ENCODE results near the gene C2CD2. TPM values are rescaled to one million over a fixed set of nuclear protein-coding genes. Genes with fewer than 3 reads are reported as not detected.

C2CD2 gene
- total and polyA plus RNA-seq, 2 donors (not counting 3 experiments of a cell fraction or from before 2014, with no cell fraction given) = 32.6 to 41.2 TPM

DNA sequence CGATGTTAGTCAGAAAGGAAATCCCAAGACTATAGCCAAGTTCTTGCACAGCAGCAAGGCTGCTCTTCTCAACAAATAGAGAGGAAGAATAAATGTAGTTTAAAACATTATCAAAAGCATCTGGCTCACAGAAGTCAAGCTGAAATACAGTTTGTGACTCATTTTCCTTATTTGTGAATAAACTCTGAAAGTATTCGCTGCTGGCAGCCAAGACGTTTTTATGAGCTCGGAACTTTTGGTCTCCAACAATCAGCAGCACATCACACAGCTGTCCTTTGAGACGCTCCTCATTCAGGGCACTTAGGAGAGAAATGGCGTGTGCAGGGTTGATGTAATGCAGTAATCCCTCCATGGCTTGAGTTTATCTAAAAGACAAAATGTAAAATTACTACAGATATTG is 39.9 kb upstream of the C2CD2 start:
- Histone ChIP-seq H3K79me2 (ENCODE audit: control insufficient read depth, insufficient read depth, low read length) (no peaks in the 10 kb centered on the region), H2AFZ (ENCODE audit: low read depth, low read length) (no peak overlapping the region), H3K9me3 (replicated peaks; ENCODE audit: control insufficient read depth, insufficient read depth, low read length) (no peaks in the 10 kb centered on the region), H3K9me1 (replicated peaks; ENCODE audit: control insufficient read depth, extremely low read depth, insufficient read depth, low read length) (no peaks in the 10 kb centered on the region), H3K36me3 (ENCODE audit: control insufficient read depth in 2 of 2, extremely low read depth in 1 of 2, insufficient read depth in 2 of 2, low read length in 2 of 2) (peaks cover 10 to 12% of the 10 kb centered on the region in 2 experiments), H3K27ac (ENCODE audit: insufficient read depth, low read depth, low read length) (no peak overlapping the region), H3K4me2 (ENCODE audit: insufficient read depth, low read length) (no peak overlapping the region), H4K20me1 (replicated peaks; ENCODE audit: control insufficient read depth, extremely low read depth, insufficient read depth, low read length) (peaks cover 2% of the 10 kb centered on the region), H3K4me3 (replicated peaks in 1 of 3; ENCODE audit: insufficient read depth in 1 of 3, low read depth in 1 of 3, low read length in 3 of 3) (no peak overlapping the region), H3K27me3 (ENCODE audit: control insufficient read depth in 2 of 2, insufficient read depth in 2 of 2, low read length in 2 of 2) (no peaks in the 10 kb centered on the region), H3K4me1 (ENCODE audit: control insufficient read depth, extremely low read depth, insufficient read depth, low read length) (no peaks in the 10 kb centered on the region), H3K9ac (replicated peaks; ENCODE audit: extremely low read depth, insufficient read depth, low read length) (no peak overlapping the region)
- intact Hi-C loops (cut with micrococcal nuclease) = no loop called here
- FAIRE-seq (no peak), DNase-seq (ENCODE audit: low read depth, low spot score) (peak; percentile 21)
- ChIA-PET CTCF (interaction anchor here (0.7 to 1.2 kb wide), 5 partner anchors 13 to 123 kb away, joined by 3 to 7 read pairs (median 3); no protein-coding TSS in a partner anchor), POLR2A (no interaction called here)
- dilution Hi-C loops (cut with MboI; ENCODE audit: extremely low pct_ligation_motif_present, low sequenced_read_pairs) = no loop called here
- no peak for TF ChIP-seq MYC (IDR thresholded peaks at IDR 0.05; ENCODE audit: low read depth, low read length)
- no peak for TF ChIP-seq GATA2 (IDR thresholded peaks at IDR 0.05; ENCODE audit: insufficient read depth, insufficient read length, low read depth, low read length)
- TF ChIP-seq, protein P1, sequence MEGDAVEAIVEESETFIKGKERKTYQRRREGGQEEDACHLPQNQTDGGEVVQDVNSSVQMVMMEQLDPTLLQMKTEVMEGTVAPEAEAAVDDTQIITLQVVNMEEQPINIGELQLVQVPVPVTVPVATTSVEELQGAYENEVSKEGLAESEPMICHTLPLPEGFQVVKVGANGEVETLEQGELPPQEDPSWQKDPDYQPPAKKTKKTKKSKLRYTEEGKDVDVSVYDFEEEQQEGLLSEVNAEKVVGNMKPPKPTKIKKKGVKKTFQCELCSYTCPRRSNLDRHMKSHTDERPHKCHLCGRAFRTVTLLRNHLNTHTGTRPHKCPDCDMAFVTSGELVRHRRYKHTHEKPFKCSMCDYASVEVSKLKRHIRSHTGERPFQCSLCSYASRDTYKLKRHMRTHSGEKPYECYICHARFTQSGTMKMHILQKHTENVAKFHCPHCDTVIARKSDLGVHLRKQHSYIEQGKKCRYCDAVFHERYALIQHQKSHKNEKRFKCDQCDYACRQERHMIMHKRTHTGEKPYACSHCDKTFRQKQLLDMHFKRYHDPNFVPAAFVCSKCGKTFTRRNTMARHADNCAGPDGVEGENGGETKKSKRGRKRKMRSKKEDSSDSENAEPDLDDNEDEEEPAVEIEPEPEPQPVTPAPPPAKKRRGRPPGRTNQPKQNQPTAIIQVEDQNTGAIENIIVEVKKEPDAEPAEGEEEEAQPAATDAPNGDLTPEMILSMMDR (IDR thresholded peaks at IDR 0.05; ENCODE audit: extremely low read depth in 1 of 2, insufficient read depth in 1 of 2, low read depth in 1 of 2, low read length in 2 of 2) = no peak
- TF ChIP-seq POLR2A (IDR thresholded peaks at IDR 0.05; ENCODE audit: low read depth, low read length) = no peak
- TF ChIP-seq JUN (IDR thresholded peaks at IDR 0.05; ENCODE audit: borderline replicate concordance, insufficient read depth, insufficient read length, low read depth) = no peak
- TF ChIP-seq MAX (IDR thresholded peaks at IDR 0.05; ENCODE audit: insufficient read depth, insufficient read length) = no peak
- no peak for TF ChIP-seq POLR2AphosphoS5 (IDR thresholded peaks at IDR 0.05; ENCODE audit: insufficient read depth, low read depth, low read length)
- TF ChIP-seq FOS (IDR thresholded peaks at IDR 0.05; ENCODE audit: borderline replicate concordance, insufficient read depth, low read length) = no peak
- no peak for TF ChIP-seq EZH2 (IDR thresholded peaks at IDR 0.05; ENCODE audit: borderline replicate concordance, low read depth, low read length, severe bottlenecking)
- BruUV-seq (replicated peaks) = no TSS peak

Measured in endothelial cell of umbilical vein (primary cell).